SK-N-MC (cell line): ENCODE data around the gene PPP2R2C.

Source experiments
- EZH2 ChIP-seq: fragments of 200-600 bp; sonication (generic); IDR thresholded peaks from one replicate; pipeline ENCODE4 v1.6.1; 2017; ENCODE audit warnings: antibody characterized with exemption
- FOXP2 ChIP-seq: optimal IDR thresholded peaks from 2 replicates; pipeline ENCODE3; 2011; ENCODE audit warnings: mild to moderate bottlenecking, moderate library complexity; ENCODE audit not compliant: insufficient read depth; ENCODE audit errors: extremely low read length, control extremely low read depth
- POLR2AphosphoS5 ChIP-seq: IDR thresholded peaks from 2 replicates; pipeline ENCODE4 v1.6.1; 2012; ENCODE audit warnings: mild to moderate bottlenecking, low read depth, low read length, borderline replicate concordance

DNA sequence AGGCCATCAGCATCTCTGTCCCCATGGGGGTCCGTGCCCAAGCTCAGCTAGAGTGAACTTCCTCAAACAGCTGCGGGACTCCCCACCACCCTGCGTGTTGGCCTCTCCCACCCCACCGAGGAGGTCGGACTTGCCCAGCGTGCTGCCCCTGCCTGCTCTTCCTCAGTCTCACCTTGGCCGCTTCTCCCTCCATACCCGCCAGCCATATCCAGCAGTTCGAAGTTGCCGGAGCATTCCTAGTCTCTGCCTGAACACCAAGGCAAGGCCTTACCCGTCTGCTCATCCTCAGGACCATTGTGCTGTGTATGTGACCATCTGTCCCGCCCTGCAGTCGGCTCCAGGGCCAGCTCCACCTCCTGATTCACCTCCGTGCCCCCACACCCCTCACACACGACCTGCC is 118.3 kb downstream of the PPP2R2C start:
- TF ChIP-seq POLR2AphosphoS5 (no peak), EZH2 (no peak), FOXP2 (no peak)
